T-helper 22 cell (primary cell): Measurements from ENCODE around the gene CCDC90B.

Experiments used
- DNase-seq: peaks from one replicate; pipeline ENCODE4 v3.0.0-alpha.2; 2020; ENCODE audit warnings: low read depth

Gene CCDC90B

DNA sequence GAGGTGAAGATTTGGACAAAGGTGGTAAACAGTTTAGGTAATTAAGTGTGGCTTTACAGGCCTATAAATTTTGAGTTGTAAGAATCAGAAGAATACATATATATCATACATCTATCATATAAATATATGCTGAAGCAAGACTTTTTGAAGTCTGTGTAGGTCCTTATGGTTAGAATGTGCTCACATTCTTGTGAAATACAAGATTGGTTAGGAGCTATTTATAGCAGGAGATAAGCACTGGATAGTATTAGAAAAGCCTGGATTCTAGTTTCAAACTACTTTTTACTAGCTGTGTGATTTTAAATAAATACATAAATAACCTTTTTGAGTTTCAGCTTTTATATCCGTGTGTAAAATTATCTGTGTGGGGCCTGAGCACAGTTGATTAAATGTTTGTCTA lies 50.3 kb downstream of the CCDC90B start:
- no peak for DNase-seq

DNA sequence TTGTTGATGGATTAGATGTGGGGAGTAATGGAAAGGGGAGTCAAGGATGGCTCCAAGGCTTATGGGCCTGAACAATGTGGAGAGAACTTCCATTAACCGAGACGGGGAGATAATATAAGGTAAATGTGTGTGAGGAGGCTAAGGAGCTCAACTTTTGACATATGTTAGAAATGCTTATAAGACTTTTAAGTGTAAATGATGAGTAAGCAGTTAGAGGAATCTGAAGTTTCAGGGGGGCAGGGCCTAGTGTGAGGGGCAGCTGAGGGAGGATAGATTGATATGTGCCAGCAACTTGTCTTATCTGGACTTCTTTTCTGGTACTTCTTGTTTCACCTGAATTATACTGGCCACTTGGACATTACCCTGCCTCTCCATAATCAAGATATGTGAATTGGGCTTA lies 62.7 kb downstream of the CCDC90B start:
- DNase-seq: no peak

DNA sequence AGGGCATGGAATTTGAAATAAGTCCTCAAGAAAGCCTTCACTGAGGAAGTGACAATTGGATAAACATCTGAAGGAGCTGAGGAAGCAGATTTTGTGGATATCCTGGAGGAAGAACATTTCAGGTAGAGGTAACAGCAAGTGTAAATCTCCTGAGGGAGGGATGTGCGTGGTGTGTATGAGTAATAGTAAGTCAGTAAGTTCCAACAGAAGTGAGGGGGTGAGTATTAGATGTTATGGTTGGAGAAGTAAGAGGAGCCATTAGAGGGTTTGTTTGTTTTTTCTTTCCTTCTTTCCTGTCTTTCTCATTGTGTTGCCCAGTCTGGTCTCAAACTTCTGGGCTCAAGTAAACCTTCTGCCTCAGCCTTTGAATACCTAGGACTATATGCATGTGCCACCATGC lies 63.7 kb downstream of the CCDC90B start:
- no peak for DNase-seq

DNA sequence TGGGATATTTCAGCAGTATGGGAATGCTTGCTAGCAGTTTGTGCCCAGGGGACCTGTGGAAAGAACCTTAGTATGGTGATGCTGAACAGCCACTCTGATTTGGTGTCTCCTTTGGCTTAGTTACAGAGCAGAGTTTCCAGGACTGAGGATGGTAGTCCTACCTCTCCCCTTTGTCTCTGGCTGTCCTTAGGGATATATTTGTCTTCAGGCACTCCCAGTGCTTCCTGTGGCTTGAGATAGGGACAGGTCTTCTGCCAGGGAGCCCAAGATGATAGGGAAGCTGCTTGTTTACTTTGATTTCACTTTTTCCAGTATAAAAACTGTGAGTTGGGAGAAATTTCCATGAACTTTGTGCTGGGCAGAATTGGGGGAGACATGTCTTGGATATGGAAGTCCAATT lies 64.5 kb downstream of the CCDC90B start:
- DNase-seq: no peak

DNA sequence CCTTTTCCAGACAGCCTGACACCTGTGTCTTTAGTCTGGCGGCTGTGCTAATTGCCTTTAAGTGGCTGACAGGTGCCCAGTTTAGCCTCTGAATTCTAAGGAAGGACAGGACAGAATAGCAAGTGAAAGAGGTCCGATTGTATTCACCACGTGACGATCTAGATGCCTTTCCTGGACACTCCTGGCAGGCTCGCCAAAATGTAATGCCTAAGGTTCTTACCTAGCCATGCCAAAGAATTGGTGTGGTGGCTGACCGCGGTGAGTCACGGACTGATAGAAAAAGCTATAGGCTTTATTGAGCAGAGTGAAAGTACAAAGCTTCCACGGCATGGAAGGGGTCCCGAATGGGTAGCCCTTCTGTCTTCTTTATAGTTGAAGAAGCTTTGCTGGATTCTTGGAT lies 65.9 kb downstream of the CCDC90B start:
- DNase-seq: no peak

DNA sequence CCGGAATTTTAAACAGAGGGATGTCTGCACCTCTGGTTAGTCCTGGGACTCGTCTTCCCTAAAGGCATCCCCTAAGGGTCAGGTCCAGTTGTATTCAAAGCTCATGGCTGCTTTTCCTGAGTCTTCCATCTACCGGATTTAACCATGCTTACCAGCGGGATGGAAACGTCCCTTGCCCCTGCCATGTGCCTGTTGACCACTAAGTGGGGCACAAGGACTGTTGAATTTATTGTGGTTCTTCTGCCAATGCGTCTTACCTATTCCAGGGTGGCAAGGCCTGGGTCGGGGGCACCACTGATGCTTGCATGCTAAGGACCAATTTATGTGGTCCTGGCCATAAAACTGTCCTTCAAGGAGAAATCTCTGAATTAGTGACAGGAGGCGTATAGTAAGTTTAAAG lies 67.1 kb downstream of the CCDC90B start:
- no peak for DNase-seq
